ENCODE data around the gene ZSWIM9. TPM values are rescaled to one million over a fixed set of nuclear protein-coding genes. Genes with fewer than 3 reads are reported as not detected.
"Not testable (repeated sequence)": the region's sequence is repeated elsewhere in the genome, so short reads cannot be mapped to it uniquely, and the experiment has no call there.

The ZSWIM9 gene
- total and polyA plus RNA-seq, 4 donors = 6.0 to 21.8 (median 9.7) TPM

DNA sequence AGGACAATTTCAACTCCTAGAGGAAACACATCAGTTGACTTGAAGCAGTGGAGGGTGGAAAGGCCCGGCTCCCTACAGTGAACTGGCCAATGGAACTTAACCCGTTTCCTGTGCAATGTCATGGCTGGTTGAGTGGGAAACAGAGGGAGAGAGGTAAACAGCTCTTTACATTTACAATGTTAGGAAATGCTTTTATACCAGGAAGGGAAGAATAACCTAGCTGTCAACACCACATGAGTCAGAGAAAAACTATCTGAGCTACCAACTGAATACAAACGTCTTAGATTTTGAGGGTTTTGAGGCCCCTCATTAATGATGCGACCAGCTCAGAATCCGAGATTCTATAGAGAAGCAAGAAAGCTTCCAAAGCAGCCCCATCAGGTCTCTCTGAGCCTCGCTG lies 48.5 kb downstream of the ZSWIM9 start:
- Histone ChIP-seq H3K36me3 (ENCODE audit: control insufficient read depth in 1 of 2, insufficient read depth in 2 of 2, low read length in 1 of 2) (no peaks in the 10 kb centered on the region), H3K9me3 (ENCODE audit: control insufficient read depth, low read length) (no peaks in the 10 kb centered on the region), H3K27ac (ENCODE audit: low read depth in 1 of 2, low read length in 2 of 2) (no peak overlapping the region), H3K4me1 (ENCODE audit: control insufficient read depth in 1 of 2, insufficient read depth in 2 of 2, low read length in 2 of 2) (no peaks in the 10 kb centered on the region), H3K27me3 (ENCODE audit: control insufficient read depth in 1 of 2, insufficient read depth in 2 of 2, low read length in 1 of 2) (no peaks in the 10 kb centered on the region), H3K4me3 (ENCODE audit: low read length in 2 of 2) (no peak overlapping the region)
- intact Hi-C loops (cut with DNase I) = no loop called here
- 82 to 85% methylated on average over 6 of the region's 6 CpGs for WGBS, 2 donors
- ATAC-seq (ENCODE audit: low FRiP score) (no peak), DNase-seq (no peak)

DNA sequence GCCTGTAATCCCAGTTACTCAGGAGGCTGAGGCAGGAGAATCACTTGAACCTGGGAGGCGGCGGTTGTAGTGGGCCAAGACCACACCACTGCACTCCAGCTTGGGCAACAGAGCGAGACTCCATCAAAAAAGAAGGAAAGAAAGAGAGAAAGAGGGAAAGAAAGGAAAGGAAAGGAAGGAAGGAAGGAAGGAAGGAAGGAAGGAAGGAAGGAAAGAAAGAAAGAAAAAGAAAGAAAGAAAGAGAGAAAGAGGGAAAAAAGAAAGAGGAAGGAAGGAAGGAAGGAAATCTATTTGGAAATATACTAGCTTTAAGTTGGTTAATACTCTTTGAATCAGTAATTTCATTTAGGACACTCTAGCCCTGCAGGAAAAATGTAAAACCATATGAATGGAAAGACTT lies 50.3 kb downstream of the ZSWIM9 start:
- DNase-seq; ATAC-seq (ENCODE audit: low FRiP score); H3K36me3 ChIP-seq (ENCODE audit: control insufficient read depth in 1 of 2, insufficient read depth in 2 of 2, low read length in 1 of 2); H3K9me3 ChIP-seq (ENCODE audit: control insufficient read depth, low read length); H3K4me3 ChIP-seq (ENCODE audit: low read length in 2 of 2); H3K27me3 ChIP-seq (ENCODE audit: control insufficient read depth in 1 of 2, insufficient read depth in 2 of 2, low read length in 1 of 2); intact Hi-C loops (cut with DNase I); H3K4me1 ChIP-seq (ENCODE audit: control insufficient read depth in 1 of 2, insufficient read depth in 2 of 2, low read length in 2 of 2); H3K27ac ChIP-seq (ENCODE audit: low read depth in 1 of 2, low read length in 2 of 2): not testable (repeated sequence)
- WGBS, 2 donors = 98 to 100% methylated on average over 3 of the region's 3 CpGs

- no peak overlapping the region for H3K27ac ChIP-seq (ENCODE audit: low read depth in 1 of 2, low read length in 2 of 2)
- ATAC-seq (ENCODE audit: low FRiP score) (no peak), DNase-seq (no peak)
- no peaks in the 10 kb centered on the region for H3K27me3 ChIP-seq (ENCODE audit: control insufficient read depth in 1 of 2, insufficient read depth in 2 of 2, low read length in 1 of 2)
- no peaks in the 10 kb centered on the region for H3K4me1 ChIP-seq (ENCODE audit: control insufficient read depth in 1 of 2, insufficient read depth in 2 of 2, low read length in 2 of 2)
- intact Hi-C loops (cut with DNase I) = no loop called here
- WGBS, 2 donors = 95 to 96% methylated on average over 5 of the region's 5 CpGs
- no peaks in the 10 kb centered on the region for H3K36me3 ChIP-seq (ENCODE audit: control insufficient read depth in 1 of 2, insufficient read depth in 2 of 2, low read length in 1 of 2)
- H3K4me3 ChIP-seq (ENCODE audit: low read length in 2 of 2) = no peak overlapping the region
- H3K9me3 ChIP-seq (ENCODE audit: control insufficient read depth, low read length) = no peaks in the 10 kb centered on the region
Observed at GRCh38 chr19:48221628-48222027, 51.1 kb downstream of the ZSWIM9 start.

DNA sequence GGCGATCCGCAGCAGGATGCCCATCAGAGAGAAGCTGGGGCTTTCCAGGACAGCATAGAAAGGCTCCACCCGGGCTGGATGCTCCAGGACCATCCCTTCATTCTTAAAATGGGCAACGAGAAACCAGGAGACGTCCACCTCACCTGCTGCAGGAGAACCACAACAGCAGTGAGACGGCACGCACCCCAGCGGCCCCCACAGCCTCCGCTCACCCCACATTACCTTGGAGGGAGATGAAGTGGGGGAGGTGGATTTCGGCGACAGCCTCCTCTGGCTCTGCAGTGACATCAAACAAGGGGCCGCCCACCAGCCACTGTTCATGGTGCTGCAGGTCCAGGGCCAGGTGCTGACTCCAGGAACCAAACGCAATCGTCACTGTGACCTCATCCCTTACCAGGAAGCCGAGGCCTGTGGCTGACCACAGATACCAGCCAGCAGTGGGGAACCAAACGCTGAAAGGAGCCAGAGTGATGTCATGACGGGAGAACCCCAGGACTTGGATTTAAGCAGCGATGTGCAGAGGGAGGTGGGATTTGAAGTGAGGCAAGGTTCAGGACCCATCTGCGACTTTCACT lies 60.2 kb downstream of the ZSWIM9 start:
- no peaks in the 10 kb centered on the region for H3K27me3 ChIP-seq (ENCODE audit: control insufficient read depth in 1 of 2, insufficient read depth in 2 of 2, low read length in 1 of 2)
- no peak overlapping the region for H3K27ac ChIP-seq (ENCODE audit: low read depth in 1 of 2, low read length in 2 of 2)
- ATAC-seq (ENCODE audit: low FRiP score) = no peak
- intact Hi-C loops (cut with DNase I) = no loop called here
- H3K9me3 ChIP-seq (ENCODE audit: control insufficient read depth, low read length) = no peaks in the 10 kb centered on the region
- peaks cover 0 to 18% of the 10 kb centered on the region in 2 donors for H3K36me3 ChIP-seq (ENCODE audit: control insufficient read depth in 1 of 2, insufficient read depth in 2 of 2, low read length in 1 of 2)
- no peak overlapping the region for H3K4me3 ChIP-seq (ENCODE audit: low read length in 2 of 2)
- WGBS, 2 donors = 88 to 93% methylated on average over 19 of the region's 19 CpGs
- no peaks in the 10 kb centered on the region for H3K4me1 ChIP-seq (ENCODE audit: control insufficient read depth in 1 of 2, insufficient read depth in 2 of 2, low read length in 2 of 2)
- no peak for DNase-seq

GRCh38 chr19:48237057-48237456 lies 66.6 kb downstream of the ZSWIM9 start:
- Histone ChIP-seq H3K36me3 (ENCODE audit: control insufficient read depth in 1 of 2, insufficient read depth in 2 of 2, low read length in 1 of 2) (peaks cover 3 to 13% of the 10 kb centered on the region in 2 donors), H3K4me3 (ENCODE audit: low read length in 2 of 2) (no peak overlapping the region), H3K27me3 (ENCODE audit: control insufficient read depth in 1 of 2, insufficient read depth in 2 of 2, low read length in 1 of 2) (no peaks in the 10 kb centered on the region), H3K27ac (ENCODE audit: low read depth in 1 of 2, low read length in 2 of 2) (no peak overlapping the region), H3K4me1 (ENCODE audit: control insufficient read depth in 1 of 2, insufficient read depth in 2 of 2, low read length in 2 of 2) (no peaks in the 10 kb centered on the region), H3K9me3 (ENCODE audit: control insufficient read depth, low read length) (no peaks in the 10 kb centered on the region)
- no peak for ATAC-seq (ENCODE audit: low FRiP score)
- WGBS, 2 donors = 65 to 88% methylated on average over 3 of the region's 3 CpGs
- intact Hi-C loops (cut with DNase I) = no loop called here
- DNase-seq = no peak

DNA sequence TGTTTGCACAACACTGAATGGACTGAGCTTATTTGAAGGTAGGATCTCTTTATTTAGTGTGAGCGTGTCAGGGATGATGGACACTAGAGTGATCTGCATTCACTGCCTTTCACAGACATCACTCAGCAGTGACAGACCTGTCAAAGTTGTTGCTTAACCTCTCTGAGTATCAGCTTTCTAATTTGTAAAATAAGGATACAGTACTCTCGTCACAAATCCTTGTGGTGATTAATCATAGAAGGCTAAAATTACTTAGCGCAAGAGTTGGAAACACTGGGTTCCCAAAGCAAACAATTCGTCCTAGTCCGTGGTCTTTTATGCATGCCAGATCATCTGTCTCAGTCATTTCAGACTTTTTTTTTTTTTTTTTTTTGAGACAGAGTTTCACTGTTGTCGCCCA lies 68.6 kb downstream of the ZSWIM9 start:
- no peak overlapping the region for H3K27ac ChIP-seq (ENCODE audit: low read depth in 1 of 2, low read length in 2 of 2)
- 72 to 81% methylated on average over 6 of the region's 6 CpGs for WGBS, 2 donors
- H3K4me1 ChIP-seq (ENCODE audit: control insufficient read depth in 1 of 2, insufficient read depth in 2 of 2, low read length in 2 of 2) = no peaks in the 10 kb centered on the region
- intact Hi-C loops (cut with DNase I) = no loop called here
- no peak overlapping the region for H3K4me3 ChIP-seq (ENCODE audit: low read length in 2 of 2)
- no peaks in the 10 kb centered on the region for H3K27me3 ChIP-seq (ENCODE audit: control insufficient read depth in 1 of 2, insufficient read depth in 2 of 2, low read length in 1 of 2)
- no peak for ATAC-seq (ENCODE audit: low FRiP score)
- H3K9me3 ChIP-seq (ENCODE audit: control insufficient read depth, low read length) = no peaks in the 10 kb centered on the region
- peaks cover 3% of the 10 kb centered on the region in 2 donors for H3K36me3 ChIP-seq (ENCODE audit: control insufficient read depth in 1 of 2, insufficient read depth in 2 of 2, low read length in 1 of 2)
- DNase-seq = no peak

DNA sequence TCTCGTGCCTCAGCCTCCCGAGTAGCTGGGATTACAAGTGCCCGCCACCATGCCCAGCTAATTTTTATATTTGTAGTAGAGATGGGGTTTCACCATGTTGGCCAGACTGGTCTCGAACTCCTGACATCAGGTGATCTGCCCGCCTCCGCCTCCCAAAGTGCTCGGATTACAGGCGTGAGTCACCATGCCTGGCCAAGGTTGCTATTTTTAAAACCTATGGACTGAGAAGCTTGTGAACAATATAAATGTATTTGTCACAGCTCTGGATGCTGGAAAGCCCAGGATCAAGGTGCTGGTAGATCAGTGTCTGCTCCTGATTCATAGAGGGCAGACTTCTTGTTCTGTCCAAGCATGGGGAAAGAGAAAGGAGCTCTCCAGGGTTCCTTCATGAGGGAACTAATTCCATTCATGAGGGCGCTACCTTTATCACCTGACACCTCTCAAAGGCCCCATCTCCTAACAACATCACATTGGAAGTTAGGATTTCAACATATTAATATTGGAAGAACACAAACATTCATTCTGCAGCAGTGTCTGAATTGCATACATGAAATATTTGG lies 69.2 kb downstream of the ZSWIM9 start:
- H3K27ac ChIP-seq (ENCODE audit: low read depth in 1 of 2, low read length in 2 of 2) = no peak overlapping the region
- ATAC-seq (ENCODE audit: low FRiP score) (no peak), DNase-seq (no peak)
- intact Hi-C loops (cut with DNase I) = no loop called here
- WGBS, 2 donors = 91 to 94% methylated on average over 9 of the region's 9 CpGs
- no peaks in the 10 kb centered on the region for H3K9me3 ChIP-seq (ENCODE audit: control insufficient read depth, low read length)
- no peaks in the 10 kb centered on the region for H3K27me3 ChIP-seq (ENCODE audit: control insufficient read depth in 1 of 2, insufficient read depth in 2 of 2, low read length in 1 of 2)
- H3K36me3 ChIP-seq (ENCODE audit: control insufficient read depth in 1 of 2, insufficient read depth in 2 of 2, low read length in 1 of 2) = peaks cover 3% of the 10 kb centered on the region in 2 donors
- H3K4me1 ChIP-seq (ENCODE audit: control insufficient read depth in 1 of 2, insufficient read depth in 2 of 2, low read length in 2 of 2) = no peaks in the 10 kb centered on the region
- H3K4me3 ChIP-seq (ENCODE audit: low read length in 2 of 2) = no peak overlapping the region

DNA sequence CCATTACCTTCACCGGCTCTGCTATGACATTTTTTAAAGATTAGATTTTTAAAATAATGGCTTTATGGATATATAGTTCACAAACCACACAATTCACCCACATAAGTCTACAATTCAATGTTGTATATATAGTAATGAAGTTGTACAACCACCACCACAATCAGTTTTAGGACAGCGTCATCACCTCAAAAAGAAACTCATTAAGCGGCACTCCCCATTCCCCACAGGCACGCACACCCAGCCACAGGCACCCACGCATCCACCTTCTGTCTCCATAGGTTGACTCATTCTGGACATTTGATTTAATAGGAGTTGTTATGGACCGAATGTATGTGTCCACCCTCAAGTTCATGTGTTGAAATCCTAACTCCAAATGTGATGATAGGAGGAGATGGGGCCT lies 71.3 kb downstream of the ZSWIM9 start:
- H3K27me3 ChIP-seq (ENCODE audit: control insufficient read depth in 1 of 2, insufficient read depth in 2 of 2, low read length in 1 of 2); ATAC-seq (ENCODE audit: low FRiP score); DNase-seq; H3K4me1 ChIP-seq (ENCODE audit: control insufficient read depth in 1 of 2, insufficient read depth in 2 of 2, low read length in 2 of 2); H3K27ac ChIP-seq (ENCODE audit: low read depth in 1 of 2, low read length in 2 of 2); H3K4me3 ChIP-seq (ENCODE audit: low read length in 2 of 2); intact Hi-C loops (cut with DNase I); H3K36me3 ChIP-seq (ENCODE audit: control insufficient read depth in 1 of 2, insufficient read depth in 2 of 2, low read length in 1 of 2); H3K9me3 ChIP-seq (ENCODE audit: control insufficient read depth, low read length): not testable (repeated sequence)
- WGBS, 2 donors = 92 to 93% methylated on average over 6 of the region's 6 CpGs

- H3K36me3 ChIP-seq (ENCODE audit: control insufficient read depth in 1 of 2, insufficient read depth in 2 of 2, low read length in 1 of 2) = peaks cover 0 to 3% of the 10 kb centered on the region in 2 donors
- no peaks in the 10 kb centered on the region for H3K4me1 ChIP-seq (ENCODE audit: control insufficient read depth in 1 of 2, insufficient read depth in 2 of 2, low read length in 2 of 2)
- no peak for ATAC-seq (ENCODE audit: low FRiP score)
- H3K27ac ChIP-seq (ENCODE audit: low read depth in 1 of 2, low read length in 2 of 2) = no peak overlapping the region
- H3K27me3 ChIP-seq (ENCODE audit: control insufficient read depth in 1 of 2, insufficient read depth in 2 of 2, low read length in 1 of 2) = no peaks in the 10 kb centered on the region
- intact Hi-C loops (cut with DNase I) = no loop called here
- WGBS, 2 donors = 71 to 75% methylated on average over 5 of the region's 5 CpGs
- no peak for DNase-seq
- H3K4me3 ChIP-seq (ENCODE audit: low read length in 2 of 2) = no peak overlapping the region
- no peaks in the 10 kb centered on the region for H3K9me3 ChIP-seq (ENCODE audit: control insufficient read depth, low read length)
Observed at GRCh38 chr19:48244281-48244680, 73.8 kb downstream of the ZSWIM9 start.
